ENCODE data around the gene TXNRD3. TPM values are rescaled to one million over a fixed set of nuclear protein-coding genes. Genes with fewer than 3 reads are reported as not detected.

Gene TXNRD3
- total and polyA plus RNA-seq, 2 experiments from 2014 or later, result 10.4 to 13.1 TPM

- Histone ChIP-seq H3K27ac (no peak overlapping the region), H3K36me3 (replicated peaks; ENCODE audit: insufficient read depth, low read depth) (no peaks in the 10 kb centered on the region), H3K9me2 (replicated peaks; ENCODE audit: insufficient read depth) (no peaks in the 10 kb centered on the region), H3K4me1 (ENCODE audit: insufficient read depth) (peaks cover 4% of the 10 kb centered on the region), H3K4me2 (no peak overlapping the region), H3K27me3 (peaks cover 7% of the 10 kb centered on the region), H3K9me3 (ENCODE audit: low read depth) (no peaks in the 10 kb centered on the region), H3K79me2 (no peaks in the 10 kb centered on the region), H4K20me1 (ENCODE audit: insufficient read depth, poor library complexity, severe bottlenecking) (no peaks in the 10 kb centered on the region), H2AFZ (no peak overlapping the region), H3K4me3 (no peak overlapping the region)
- TF ChIP-seq EZH2 (IDR thresholded peaks at IDR 0.05; ENCODE audit: borderline replicate concordance) (no peak), EZH2phosphoT487 (IDR thresholded peaks at IDR 0.05; ENCODE audit: low read depth, severe bottlenecking, unreplicated experiment) (no peak), CTCF (IDR thresholded peaks at IDR 0.05; ENCODE audit: poor library complexity) (no peak)
- DNase-seq (ENCODE audit: low spot score), result no peak
- 77% methylated on average over 7 of the region's 7 CpGs for WGBS (ENCODE audit: low lambda C conversion rate, missing lambda C conversion rate)
These were observed 22.2 kb upstream of the TXNRD3 start for GRCh38 chr3:126676919-126677705.

GRCh38 chr3:126672741-126673140 is 17.8 kb upstream of the TXNRD3 start:
- Histone ChIP-seq H4K20me1 (ENCODE audit: insufficient read depth, poor library complexity, severe bottlenecking) (no peaks in the 10 kb centered on the region), H2AFZ (no peak overlapping the region), H3K4me2 (no peak overlapping the region), H3K4me1 (ENCODE audit: insufficient read depth) (no peaks in the 10 kb centered on the region), H3K27me3 (peaks cover 7% of the 10 kb centered on the region), H3K36me3 (replicated peaks; ENCODE audit: insufficient read depth, low read depth) (no peaks in the 10 kb centered on the region), H3K9me3 (ENCODE audit: low read depth) (no peaks in the 10 kb centered on the region), H3K79me2 (no peaks in the 10 kb centered on the region), H3K4me3 (no peak overlapping the region), H3K27ac (no peak overlapping the region), H3K9me2 (replicated peaks; ENCODE audit: insufficient read depth) (no peaks in the 10 kb centered on the region)
- no peak for DNase-seq (ENCODE audit: low spot score)
- TF ChIP-seq EZH2 (IDR thresholded peaks at IDR 0.05; ENCODE audit: borderline replicate concordance), result no peak
- no peak for TF ChIP-seq CTCF (IDR thresholded peaks at IDR 0.05; ENCODE audit: poor library complexity)
- no peak for TF ChIP-seq EZH2phosphoT487 (IDR thresholded peaks at IDR 0.05; ENCODE audit: low read depth, severe bottlenecking, unreplicated experiment)
- 94% methylated on average over 6 of the region's 6 CpGs for WGBS (ENCODE audit: low lambda C conversion rate, missing lambda C conversion rate)

- Histone ChIP-seq H3K79me2 (no peaks in the 10 kb centered on the region), H3K36me3 (replicated peaks; ENCODE audit: insufficient read depth, low read depth) (no peaks in the 10 kb centered on the region), H4K20me1 (ENCODE audit: insufficient read depth, poor library complexity, severe bottlenecking) (no peaks in the 10 kb centered on the region), H2AFZ (no peak overlapping the region), H3K9me2 (replicated peaks; ENCODE audit: insufficient read depth) (no peaks in the 10 kb centered on the region), H3K4me1 (ENCODE audit: insufficient read depth) (no peaks in the 10 kb centered on the region), H3K9me3 (ENCODE audit: low read depth) (no peaks in the 10 kb centered on the region), H3K4me3 (no peak overlapping the region), H3K27ac (no peak overlapping the region), H3K27me3 (peaks cover 5% of the 10 kb centered on the region), H3K4me2 (no peak overlapping the region)
- DNase-seq (ENCODE audit: low spot score), result no peak
- WGBS (ENCODE audit: low lambda C conversion rate, missing lambda C conversion rate), result 87% methylated on average over 5 of the region's 7 CpGs
- TF ChIP-seq EZH2 (IDR thresholded peaks at IDR 0.05; ENCODE audit: borderline replicate concordance) (no peak), CTCF (IDR thresholded peaks at IDR 0.05; ENCODE audit: poor library complexity) (no peak), EZH2phosphoT487 (IDR thresholded peaks at IDR 0.05; ENCODE audit: low read depth, severe bottlenecking, unreplicated experiment) (no peak)
These were observed 17.4 kb upstream of the TXNRD3 start for GRCh38 chr3:126672340-126672739.

Measured in hepatocyte (in vitro differentiated cells).